HepG2 (cell line): ENCODE data around the gene MLST8.

ENCODE experiments used
- EP300 ChIP-seq, 3 experiments: sonication (generic) in 1 of 3; formaldehyde crosslinking in 1 of 3; IDR thresholded peaks; 2 replicates each; pipeline versions ENCODE4 v1.5.1 to v1.6.1; 2011 to 2020; ENCODE audit warnings: low read depth in 2 of 3, low read length in 2 of 3, borderline replicate concordance in 1 of 3, improper control_type of control experiment in 1 of 3, mild to moderate bottlenecking in 1 of 3, missing genetic modification reagents in 1 of 3, moderate library complexity in 1 of 3
- ETV5 ChIP-seq: IDR thresholded peaks from 2 replicates; pipeline ENCODE4 v1.6.1; 2018; ENCODE audit warnings: missing biosample characterization, missing genetic modification reagents, inconsistent platforms, borderline replicate concordance
- GABPA ChIP-seq, 2 experiments: IDR thresholded peaks; 2 replicates each; pipeline ENCODE4 v1.6.1; 2011 to 2016; ENCODE audit warnings: low read depth in 2 of 2, low read length in 1 of 2, missing biosample characterization in 1 of 2, missing genetic modification characterization in 1 of 2
- HDAC2 ChIP-seq: sonication (generic); formaldehyde crosslinking; IDR thresholded peaks from 2 replicates; pipeline ENCODE4 v1.4.0; 2020; ENCODE audit warnings: missing genetic modification reagents
- PCBP2 ChIP-seq: fragments of 200-400 bp; formaldehyde crosslinking; optimal IDR thresholded peaks from 2 replicates; pipeline ENCODE3; 2018; ENCODE audit warnings: low read length, low read depth; ENCODE audit not compliant: poor library complexity, severe bottlenecking
- POLR2AphosphoS5 ChIP-seq: IDR thresholded peaks from 2 replicates; pipeline ENCODE4 v1.6.1; 2012; ENCODE audit warnings: low read depth, low read length
- RAD21 ChIP-seq: fragments of 450-650 bp; formaldehyde crosslinking; IDR thresholded peaks from 2 replicates; pipeline ENCODE4 v1.5.0; 2020; ENCODE audit warnings: mild to moderate bottlenecking
- TP53 ChIP-seq: sonication (generic); formaldehyde crosslinking; conservative IDR thresholded peaks from 2 replicates; pipeline ENCODE4 v1.4.0; 2020; ENCODE audit warnings: missing genetic modification reagents
- ZNF343 ChIP-seq: sonication (generic); formaldehyde crosslinking; IDR thresholded peaks from 2 replicates; pipeline ENCODE4 v1.4.0; 2020; ENCODE audit warnings: mild to moderate bottlenecking, missing genetic modification reagents
- ZNF441 ChIP-seq: sonication (generic); formaldehyde crosslinking; IDR thresholded peaks from 2 replicates; pipeline ENCODE4 v1.7.0; 2021; ENCODE audit warnings: missing genetic modification reagents, borderline replicate concordance
- ZNF839 ChIP-seq: sonication (generic); formaldehyde crosslinking; IDR thresholded peaks from 2 replicates; pipeline ENCODE4 v1.4.0; 2020; ENCODE audit warnings: missing genetic modification reagents, mild to moderate bottlenecking, borderline replicate concordance
- ZSCAN21 ChIP-seq: sonication (generic); formaldehyde crosslinking; IDR thresholded peaks from 2 replicates; pipeline ENCODE4 v1.8.0; 2022; ENCODE audit warnings: mild to moderate bottlenecking, missing genetic modification reagents, moderate library complexity, borderline replicate concordance
- TF ChIP-seq, protein P1 (sequence below): sonication (generic); formaldehyde crosslinking; IDR thresholded peaks from 2 replicates; pipeline ENCODE4 v1.5.0; 2020; ENCODE audit warnings: mild to moderate bottlenecking, missing genetic modification reagents, moderate library complexity

DNA sequence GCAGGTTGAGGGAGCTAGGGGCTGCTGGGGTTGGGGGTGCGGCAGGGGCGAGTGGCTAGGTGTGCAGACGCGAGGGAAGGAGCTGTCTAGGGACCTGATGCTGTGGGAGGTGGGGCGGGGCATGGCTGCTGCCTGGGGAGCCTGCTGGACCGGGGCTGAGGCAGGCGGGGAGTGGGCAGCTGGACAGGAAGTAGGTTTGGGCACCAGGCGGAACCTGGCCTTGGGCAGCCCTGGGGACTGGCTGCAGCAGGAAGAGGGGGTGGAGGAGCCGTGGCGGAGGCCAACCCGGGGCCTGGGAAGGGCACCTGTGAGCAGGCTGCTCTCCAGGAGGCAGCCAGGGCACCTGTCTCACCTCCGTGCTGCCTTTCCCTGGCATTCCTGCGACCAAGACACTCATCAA, 25.1 kb downstream of the MLST8 start:
- TF ChIP-seq EP300 (IDR thresholded peaks at IDR 0.05; ENCODE audit: low read depth in 2 of 2, low read length in 2 of 2), result no peak
- TF ChIP-seq EP300 (CRISPR knock-in tag; IDR thresholded peaks at IDR 0.05; ENCODE audit: borderline replicate concordance), result no peak
- TF ChIP-seq, protein P1, sequence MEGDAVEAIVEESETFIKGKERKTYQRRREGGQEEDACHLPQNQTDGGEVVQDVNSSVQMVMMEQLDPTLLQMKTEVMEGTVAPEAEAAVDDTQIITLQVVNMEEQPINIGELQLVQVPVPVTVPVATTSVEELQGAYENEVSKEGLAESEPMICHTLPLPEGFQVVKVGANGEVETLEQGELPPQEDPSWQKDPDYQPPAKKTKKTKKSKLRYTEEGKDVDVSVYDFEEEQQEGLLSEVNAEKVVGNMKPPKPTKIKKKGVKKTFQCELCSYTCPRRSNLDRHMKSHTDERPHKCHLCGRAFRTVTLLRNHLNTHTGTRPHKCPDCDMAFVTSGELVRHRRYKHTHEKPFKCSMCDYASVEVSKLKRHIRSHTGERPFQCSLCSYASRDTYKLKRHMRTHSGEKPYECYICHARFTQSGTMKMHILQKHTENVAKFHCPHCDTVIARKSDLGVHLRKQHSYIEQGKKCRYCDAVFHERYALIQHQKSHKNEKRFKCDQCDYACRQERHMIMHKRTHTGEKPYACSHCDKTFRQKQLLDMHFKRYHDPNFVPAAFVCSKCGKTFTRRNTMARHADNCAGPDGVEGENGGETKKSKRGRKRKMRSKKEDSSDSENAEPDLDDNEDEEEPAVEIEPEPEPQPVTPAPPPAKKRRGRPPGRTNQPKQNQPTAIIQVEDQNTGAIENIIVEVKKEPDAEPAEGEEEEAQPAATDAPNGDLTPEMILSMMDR (CRISPR knock-in tag), result no peak
- TF ChIP-seq ETV5 (CRISPR knock-in tag), result no peak
- TF ChIP-seq TP53 (CRISPR knock-in tag), result no peak
- TF ChIP-seq RAD21 (CRISPR knock-in tag), result no peak
- no peak for TF ChIP-seq ZNF343 (CRISPR knock-in tag)
- no peak for TF ChIP-seq ZNF441 (CRISPR knock-in tag)
- no peak for TF ChIP-seq HDAC2
- no peak for TF ChIP-seq ZSCAN21 (CRISPR knock-in tag)
- TF ChIP-seq GABPA (IDR thresholded peaks at IDR 0.05; ENCODE audit: low read depth, low read length), result no peak
- no peak for TF ChIP-seq GABPA (CRISPR knock-in tag; IDR thresholded peaks at IDR 0.05; ENCODE audit: low read depth)
- no peak for TF ChIP-seq PCBP2
- TF ChIP-seq POLR2AphosphoS5, result no peak
- TF ChIP-seq ZNF839, result no peak
